ENCODE measurements around the gene HSPA6. TPM values are rescaled to one million over a fixed set of nuclear protein-coding genes. Genes with fewer than 3 reads are reported as not detected.
"Not testable (repeated sequence)": the region's sequence is repeated elsewhere in the genome, so short reads cannot be mapped to it uniquely, and the experiment has no call there.

Gene HSPA6
- total and polyA plus RNA-seq, 10 donors: 3.6 to 52.2 (median 18.4) TPM

DNA sequence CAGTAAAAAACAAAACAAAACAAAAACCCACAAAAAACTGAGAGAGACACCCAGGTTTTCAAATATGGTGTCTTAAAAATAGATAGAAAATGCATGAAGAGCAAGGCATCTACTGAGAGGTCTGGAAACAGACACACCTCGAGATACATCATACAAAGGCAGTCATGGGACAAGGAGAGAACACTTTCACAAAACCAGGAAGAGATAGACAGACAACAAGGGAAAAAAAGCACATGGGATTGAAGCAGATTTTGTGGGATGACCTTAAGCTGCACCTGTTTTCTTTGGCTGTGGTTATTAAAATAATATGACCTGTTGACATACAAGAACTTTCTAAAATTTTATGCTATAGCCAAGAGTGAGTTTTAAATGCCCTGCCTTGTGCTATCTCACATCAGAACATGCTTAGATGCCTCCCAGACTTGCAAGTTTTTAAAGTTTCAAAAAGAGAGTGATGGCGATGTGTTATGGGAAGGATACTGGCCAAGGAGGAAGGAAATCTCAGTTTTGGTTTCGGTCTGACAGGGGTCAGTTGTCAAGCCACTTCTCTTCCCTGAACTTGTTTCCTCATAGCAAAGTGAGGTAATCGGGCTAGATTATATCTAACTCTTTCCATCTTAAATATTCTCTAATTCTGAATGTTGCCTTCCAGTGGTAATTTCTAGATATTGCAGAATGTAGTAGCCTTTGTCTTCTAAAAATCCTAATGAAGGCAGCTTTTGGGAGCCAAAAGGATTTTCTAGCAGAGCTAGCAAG, 36.8 kb downstream of the HSPA6 start:
- Histone ChIP-seq H3K27ac (peak overlapping the region in 7 of 8 donors; percentile 69 to 87 (median 76)), H3K4me3 (peak overlapping the region in 1 of 8 donors; percentile 36), H3K4me1 (peaks cover 0 to 23% (median 6%) of the 10 kb centered on the region in 6 donors)
- peak in 1 of 3 donors; percentile 46 for TF ChIP-seq POLR2AphosphoS5 (IDR thresholded peaks at IDR 0.05)
- TF ChIP-seq, protein P1, sequence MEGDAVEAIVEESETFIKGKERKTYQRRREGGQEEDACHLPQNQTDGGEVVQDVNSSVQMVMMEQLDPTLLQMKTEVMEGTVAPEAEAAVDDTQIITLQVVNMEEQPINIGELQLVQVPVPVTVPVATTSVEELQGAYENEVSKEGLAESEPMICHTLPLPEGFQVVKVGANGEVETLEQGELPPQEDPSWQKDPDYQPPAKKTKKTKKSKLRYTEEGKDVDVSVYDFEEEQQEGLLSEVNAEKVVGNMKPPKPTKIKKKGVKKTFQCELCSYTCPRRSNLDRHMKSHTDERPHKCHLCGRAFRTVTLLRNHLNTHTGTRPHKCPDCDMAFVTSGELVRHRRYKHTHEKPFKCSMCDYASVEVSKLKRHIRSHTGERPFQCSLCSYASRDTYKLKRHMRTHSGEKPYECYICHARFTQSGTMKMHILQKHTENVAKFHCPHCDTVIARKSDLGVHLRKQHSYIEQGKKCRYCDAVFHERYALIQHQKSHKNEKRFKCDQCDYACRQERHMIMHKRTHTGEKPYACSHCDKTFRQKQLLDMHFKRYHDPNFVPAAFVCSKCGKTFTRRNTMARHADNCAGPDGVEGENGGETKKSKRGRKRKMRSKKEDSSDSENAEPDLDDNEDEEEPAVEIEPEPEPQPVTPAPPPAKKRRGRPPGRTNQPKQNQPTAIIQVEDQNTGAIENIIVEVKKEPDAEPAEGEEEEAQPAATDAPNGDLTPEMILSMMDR (IDR thresholded peaks at IDR 0.05 in 8 of 11, conservative IDR thresholded peaks at IDR 0.05 in 3 of 11): peak in 5 of 11 experiments; percentile 14 to 27 (median 23)
- H3K36me3 ChIP-seq; H3K9me3 ChIP-seq; H3K27me3 ChIP-seq (replicated peaks in 1 of 7); DNase-seq: not testable (repeated sequence)
- intact Hi-C loops (cut with DNase I; ENCODE audit: low total_unique reads): loop anchor here (10.0 kb wide), 1 partner anchor 184 kb away; the partner anchor contains the start of gene DUSP12
- 13 to 21% (median 19%) methylated on average over 4 of the region's 4 CpGs for WGBS, 5 donors

DNA sequence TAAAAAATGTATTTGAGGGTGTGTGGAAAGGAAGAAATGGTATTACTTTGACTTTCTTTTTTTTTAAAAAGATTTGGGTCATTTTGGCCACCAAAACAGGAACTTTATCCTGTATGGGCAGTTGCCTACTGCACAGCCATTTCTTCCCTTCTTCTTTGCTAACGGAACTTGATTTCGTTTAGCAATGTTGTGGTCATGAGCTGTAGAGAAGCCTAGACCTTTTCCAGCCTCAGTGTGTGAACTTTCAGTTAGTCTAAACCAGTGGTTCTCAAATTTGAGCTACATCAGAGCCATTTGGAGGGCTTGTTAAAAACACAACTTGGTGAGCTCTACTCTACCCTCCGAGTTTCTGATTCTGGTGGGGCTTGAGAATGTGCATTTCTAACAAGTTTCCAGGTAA, 38.1 kb downstream of the HSPA6 start:
- not testable (repeated sequence) for H3K36me3 ChIP-seq; DNase-seq; H3K27me3 ChIP-seq (replicated peaks in 1 of 7); H3K9me3 ChIP-seq
- intact Hi-C loops (cut with DNase I; ENCODE audit: low total_unique reads): loop anchor here (10.0 kb wide), 1 partner anchor 182 kb away; the partner anchor contains the start of gene DUSP12
- peak overlapping the region in 1 of 8 donors; percentile 30 for H3K4me3 ChIP-seq
- H3K4me1 ChIP-seq: peaks cover 0 to 25% (median 10%) of the 10 kb centered on the region in 6 donors
- WGBS, 5 donors: 43 to 75% (median 50%) methylated on average over 1 to 3 of the region's 3 CpGs
- H3K27ac ChIP-seq: peak overlapping the region in 7 of 8 donors; percentile 69 to 87 (median 76)

GRCh38 chr1:161563522-161563921, 39.2 kb downstream of the HSPA6 start:
- Histone ChIP-seq H3K4me1 (peaks cover 0 to 25% (median 10%) of the 10 kb centered on the region in 6 donors), H3K27ac (peak overlapping the region in 6 of 8 donors; percentile 61 to 87 (median 80))
- intact Hi-C loops (cut with DNase I; ENCODE audit: low total_unique reads): loop anchor here (10.0 kb wide), 1 partner anchor 181 kb away; the partner anchor contains the start of gene DUSP12
- not testable (repeated sequence) for H3K36me3 ChIP-seq; H3K9me3 ChIP-seq; DNase-seq; H3K4me3 ChIP-seq; H3K27me3 ChIP-seq (replicated peaks in 1 of 7)
- 64 to 82% (median 73%) methylated on average over 1 of the region's 1 CpG for WGBS, 5 donors

DNA sequence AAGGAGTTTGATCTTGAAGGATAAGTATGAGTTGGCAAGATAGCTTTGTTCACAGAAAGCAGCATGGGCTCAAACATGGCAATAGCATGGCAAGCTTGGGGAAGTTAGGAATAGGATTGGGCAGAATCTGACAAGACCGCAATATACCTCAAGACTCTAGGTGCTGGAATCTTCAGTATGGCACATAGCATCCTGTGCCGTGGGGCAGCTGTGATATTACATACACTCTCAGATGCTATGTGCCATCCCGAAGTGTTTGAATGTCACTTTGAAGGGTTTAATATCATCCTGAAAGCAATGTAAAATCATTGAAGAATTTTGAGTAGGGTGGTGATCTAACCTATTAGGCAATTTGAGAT, 42.2 kb downstream of the HSPA6 start:
- not testable (repeated sequence) for H3K27me3 ChIP-seq (replicated peaks in 1 of 7); DNase-seq; H3K4me3 ChIP-seq; H3K36me3 ChIP-seq; H3K9me3 ChIP-seq
- intact Hi-C loops (cut with DNase I; ENCODE audit: low total_unique reads): loop anchor here (10.0 kb wide), 1 partner anchor 178 kb away; the partner anchor contains the start of gene DUSP12
- peaks cover 0 to 17% (median 8%) of the 10 kb centered on the region in 6 donors for H3K4me1 ChIP-seq
- H3K27ac ChIP-seq: peak overlapping the region in 1 of 8 donors; percentile 15
- WGBS, 5 donors: 80 to 100% (median 100%) methylated on average over 1 of the region's 3 CpGs; no CpG with 5 or more reads in 1 of the 5 donors

- 0 to 41% (median 25%) methylated on average over 2 of the region's 8 CpGs; no CpG with 5 or more reads in 1 of the 5 donors for WGBS, 5 donors
- H3K36me3 ChIP-seq; DNase-seq; H3K27ac ChIP-seq; H3K27me3 ChIP-seq (replicated peaks in 1 of 7); H3K9me3 ChIP-seq; H3K4me3 ChIP-seq; H3K4me1 ChIP-seq; intact Hi-C loops (cut with DNase I; ENCODE audit: low total_unique reads): not testable (repeated sequence)
Measured at GRCh38 chr1:161571703-161572102, 47.4 kb downstream of the HSPA6 start.

Other genes starting within 250 kb of the HSPA6 start
- gene MPZ, start 214.6 kb upstream of the HSPA6 start, total RNA-seq: 10 to 100 TPM in 1 of 7 donors, 1 to 10 TPM in 6; 3.9 to 11.9 (median 7.1) TPM
- gene MPZ, start 214.6 kb upstream of the HSPA6 start, polyA plus RNA-seq: 1 to 10 TPM; 1.5 to 9.4 (median 2.1) TPM
- 100 to 1,000 TPM in 6 of 7 donors, 10 to 100 TPM in 1; 95.6 to 170 (median 147) TPM for gene SDHC, start 210.2 kb upstream of the HSPA6 start, total RNA-seq
- gene SDHC, start 210.2 kb upstream of the HSPA6 start, polyA plus RNA-seq: 100 to 1,000 TPM in 1 of 3 donors, 10 to 100 TPM in 2; 57.0 to 131 (median 87.9) TPM
- gene CFAP126, start 156.7 kb upstream of the HSPA6 start, total RNA-seq: not detected
- not detected for gene CFAP126, start 156.7 kb upstream of the HSPA6 start, polyA plus RNA-seq
- gene FCGR2A, start 19.1 kb upstream of the HSPA6 start, total RNA-seq: 100 to 1,000 TPM; 105 to 328 (median 160) TPM
- 10 to 100 TPM; 13.9 to 24.2 (median 24.1) TPM for gene FCGR2A, start 19.1 kb upstream of the HSPA6 start, polyA plus RNA-seq
- gene FCGR3A, start 25.3 kb downstream of the HSPA6 start, total RNA-seq: 100 to 1,000 TPM; 187 to 532 (median 359) TPM
- 10 to 100 TPM; 35.5 to 91.8 (median 59.0) TPM for gene FCGR3A, start 25.3 kb downstream of the HSPA6 start, polyA plus RNA-seq
- 100 to 1,000 TPM in 4 of 7 donors, 10 to 100 TPM in 3; 39.1 to 268 (median 126) TPM for gene FCGR3B, start 106.6 kb downstream of the HSPA6 start, total RNA-seq
- 10 to 100 TPM in 2 of 3 donors, 1 to 10 TPM in 1; 2.2 to 29.2 (median 13.2) TPM for gene FCGR3B, start 106.6 kb downstream of the HSPA6 start, polyA plus RNA-seq
- gene FCGR2B, start 138.6 kb downstream of the HSPA6 start, total RNA-seq: 10 to 100 TPM; 29.7 to 65.2 (median 38.6) TPM
- gene FCGR2B, start 138.6 kb downstream of the HSPA6 start, polyA plus RNA-seq: 10 to 100 TPM; 43.7 to 66.7 (median 44.0) TPM
- 10 to 100 TPM; 28.0 to 68.1 (median 52.5) TPM for gene FCRLA, start 182.7 kb downstream of the HSPA6 start, total RNA-seq
- 100 to 1,000 TPM; 142 to 202 (median 192) TPM for gene FCRLA, start 182.7 kb downstream of the HSPA6 start, polyA plus RNA-seq
- 1 to 10 TPM; 1.2 to 4.3 (median 1.6) TPM for gene FCRLB, start 197.0 kb downstream of the HSPA6 start, total RNA-seq
- 1 to 10 TPM; 2.5 to 4.3 (median 4.3) TPM for gene FCRLB, start 197.0 kb downstream of the HSPA6 start, polyA plus RNA-seq
- 10 to 100 TPM; 18.2 to 39.9 (median 23.7) TPM for gene DUSP12, start 225.2 kb downstream of the HSPA6 start, total RNA-seq
- gene DUSP12, start 225.2 kb downstream of the HSPA6 start, polyA plus RNA-seq: 10 to 100 TPM; 17.9 to 27.8 (median 21.1) TPM
- gene ATF6, start 241.8 kb downstream of the HSPA6 start, total RNA-seq: 10 to 100 TPM; 25.2 to 46.8 (median 34.2) TPM
- 1 to 10 TPM; 2.5 to 4.3 (median 3.4) TPM for gene ATF6, start 241.8 kb downstream of the HSPA6 start, polyA plus RNA-seq

All from spleen (tissue), 11 donors.